Sigmoid colon (tissue), 3 donors: ENCODE measurements around the gene KRTAP19-6.

ENCODE experiments used
- CTCF ChIP-seq, 4 experiments: fragments of 450-650 bp in 3 of 4; fragments of 200-600 bp in 1 of 4; IDR thresholded peaks; one replicate each; pipeline ENCODE4 v1.5.1; 2016 to 2019; ENCODE audit warnings: antibody characterized with exemption in 4 of 4, mild to moderate bottlenecking in 3 of 4, moderate library complexity in 2 of 4
- POLR2A ChIP-seq, 2 donors: fragments of 450-650 bp; IDR thresholded peaks; one replicate each; pipeline ENCODE4 v1.6.1; 2016; ENCODE audit warnings: antibody characterized with exemption in 2 of 2, mild to moderate bottlenecking in 2 of 2, moderate library complexity in 2 of 2

GRCh38 chr21:30555095-30555494 lies 13.4 kb upstream of the KRTAP19-6 start:
- no peak for TF ChIP-seq CTCF (IDR thresholded peaks at IDR 0.05)
- TF ChIP-seq POLR2A (IDR thresholded peaks at IDR 0.05) = no peak
